Breast epithelium (tissue), 4 donors: ENCODE data around the gene MLH1. TPM values are rescaled to one million over a fixed set of nuclear protein-coding genes. Genes with fewer than 3 reads are reported as not detected.

Experiments
- DNase-seq, 2 donors: peaks; one replicate each; pipeline ENCODE4 v3.0.0-alpha.2; 2019; ENCODE audit warnings: low spot score in 2 of 2
- H3K27ac ChIP-seq, 2 donors: fragments of 200-600 bp; sonication (generic) in 1 of 2; one replicate each; pipeline ENCODE4 v1.5.1; 2016 to 2019; ENCODE audit warnings: mild to moderate bottlenecking in 1 of 2
- H3K27me3 ChIP-seq, 2 donors: fragments of 200-600 bp; sonication (generic) in 1 of 2; one replicate each; pipeline versions ENCODE4 v1.5.1 to v1.6.0; 2017 to 2019; ENCODE audit warnings: control low read depth in 1 of 2, mild to moderate bottlenecking in 1 of 2
- H3K36me3 ChIP-seq: fragments of 200-600 bp; one replicate; pipeline ENCODE4 v1.5.1; 2019
- H3K4me1 ChIP-seq, 2 donors: fragments of 200-600 bp; sonication (generic); one replicate each; pipeline ENCODE4 v1.5.1; 2016 to 2019; ENCODE audit warnings: control low read depth in 1 of 2
- H3K4me3 ChIP-seq, 3 donors: fragments of 200-600 bp; sonication (generic); 1 replicate in 2 of 3; 2 replicates in 1 of 3; pipeline ENCODE4 v1.5.1; 2016 to 2019; ENCODE audit warnings: mild to moderate bottlenecking in 3 of 3, moderate library complexity in 2 of 3
- H3K9me3 ChIP-seq, 2 donors: fragments of 200-600 bp; sonication (generic) in 1 of 2; one replicate each; pipeline ENCODE4 v1.5.1; 2016 to 2019; ENCODE audit warnings: control low read depth in 1 of 2
- CTCF ChIP-seq, 3 donors: fragments of 450-650 bp; IDR thresholded peaks; one replicate each; pipeline ENCODE4 v1.5.1; 2016 to 2017; ENCODE audit warnings: antibody characterized with exemption in 3 of 3, mild to moderate bottlenecking in 3 of 3, moderate library complexity in 3 of 3
- POLR2A ChIP-seq: fragments of 450-650 bp; IDR thresholded peaks from one replicate; pipeline ENCODE4 v1.6.1; 2016; ENCODE audit warnings: antibody characterized with exemption, mild to moderate bottlenecking, moderate library complexity
- POLR2AphosphoS5 ChIP-seq, 3 donors: sonication (generic); formaldehyde crosslinking; IDR thresholded peaks; one replicate each; pipeline ENCODE4 v1.6.1; 2017; ENCODE audit warnings: antibody characterized with exemption in 3 of 3
- intact Hi-C: fragments of 100-400 bp; cut with DNase I; formaldehyde crosslinking; loops from one replicate; pipeline ENCODE4 v1.15.1; 2023; ENCODE audit warnings: low total_unique reads
- total RNA-seq, 3 donors: library from RNA; depleted of rRNA; stranded (reverse); fragments of >200 nt; gene quantifications; one replicate each; pipeline ENCODE4 v1.1.0, GENCODE V29; 2016

The MLH1 gene
- total RNA-seq, 3 donors from 2014 or later = 31.2 to 54.4 (median 48.4) TPM

- DNase-seq = no peak
- H3K4me1 ChIP-seq = no peaks in the 10 kb centered on the region
- TF ChIP-seq POLR2AphosphoS5 (IDR thresholded peaks at IDR 0.05) (no peak), POLR2A (no peak), CTCF (IDR thresholded peaks at IDR 0.05) (no peak)
- intact Hi-C loops = no loop called here
- H3K27ac ChIP-seq = no peak overlapping the region
- no peaks in the 10 kb centered on the region for H3K36me3 ChIP-seq
- H3K9me3 ChIP-seq = no peaks in the 10 kb centered on the region
- no peak overlapping the region for H3K4me3 ChIP-seq
- H3K27me3 ChIP-seq = no peaks in the 10 kb centered on the region
Observed at GRCh38 chr3:37068031-37068430, 74.7 kb downstream of the MLH1 start.

GRCh38 chr3:37071921-37072320 is 78.6 kb downstream of the MLH1 start:
- Histone ChIP-seq H3K4me3 (no peak overlapping the region), H3K9me3 (no peaks in the 10 kb centered on the region), H3K27me3 (no peaks in the 10 kb centered on the region), H3K4me1 (no peaks in the 10 kb centered on the region), H3K27ac (no peak overlapping the region), H3K36me3 (no peaks in the 10 kb centered on the region)
- no peak for DNase-seq
- TF ChIP-seq POLR2AphosphoS5 (IDR thresholded peaks at IDR 0.05) = no peak
- no peak for TF ChIP-seq POLR2A
- no peak for TF ChIP-seq CTCF (IDR thresholded peaks at IDR 0.05)
- intact Hi-C loops = no loop called here

- H3K27me3 ChIP-seq = no peaks in the 10 kb centered on the region
- H3K4me1 ChIP-seq = no peaks in the 10 kb centered on the region
- H3K4me3 ChIP-seq = no peak overlapping the region
- H3K27ac ChIP-seq = no peak overlapping the region
- H3K9me3 ChIP-seq = no peaks in the 10 kb centered on the region
- peak in 1 of 2 donors; percentile 69 for DNase-seq
- intact Hi-C loops = no loop called here
- no peaks in the 10 kb centered on the region for H3K36me3 ChIP-seq
- TF ChIP-seq POLR2AphosphoS5 (IDR thresholded peaks at IDR 0.05) (no peak), CTCF (IDR thresholded peaks at IDR 0.05) (no peak), POLR2A (no peak)
Observed at GRCh38 chr3:37072892-37073291, 79.6 kb downstream of the MLH1 start.

- H3K4me1 ChIP-seq = no peaks in the 10 kb centered on the region
Observed at GRCh38 chr3:37074178-37074577, 80.9 kb downstream of the MLH1 start.

GRCh38 chr3:37075955-37076354 is 82.6 kb downstream of the MLH1 start:
- H3K27ac ChIP-seq = no peak overlapping the region
- no peak for TF ChIP-seq POLR2AphosphoS5 (IDR thresholded peaks at IDR 0.05)
- intact Hi-C loops = no loop called here

More at GRCh38 chr3:37074178-37074577, 80.9 kb downstream of the MLH1 start:
- Histone ChIP-seq H3K9me3 (no peaks in the 10 kb centered on the region), H3K36me3 (no peaks in the 10 kb centered on the region), H3K27ac (no peak overlapping the region), H3K27me3 (no peaks in the 10 kb centered on the region), H3K4me3 (no peak overlapping the region)
- TF ChIP-seq POLR2A = no peak
- no peak for TF ChIP-seq CTCF (IDR thresholded peaks at IDR 0.05)
- no peak for TF ChIP-seq POLR2AphosphoS5 (IDR thresholded peaks at IDR 0.05)
- no peak for DNase-seq
- intact Hi-C loops = no loop called here

GRCh38 chr3:37082317-37082716 is 89.0 kb downstream of the MLH1 start:
- DNase-seq = no peak
- Histone ChIP-seq H3K4me1 (no peaks in the 10 kb centered on the region), H3K4me3 (no peak overlapping the region), H3K27ac (no peak overlapping the region), H3K27me3 (no peaks in the 10 kb centered on the region), H3K36me3 (no peaks in the 10 kb centered on the region), H3K9me3 (no peaks in the 10 kb centered on the region)
- TF ChIP-seq CTCF (IDR thresholded peaks at IDR 0.05) = no peak
- TF ChIP-seq POLR2A = no peak
- no peak for TF ChIP-seq POLR2AphosphoS5 (IDR thresholded peaks at IDR 0.05)
- intact Hi-C loops = no loop called here

More at GRCh38 chr3:37075955-37076354, 82.6 kb downstream of the MLH1 start:
- no peak for DNase-seq
- H3K9me3 ChIP-seq = no peaks in the 10 kb centered on the region
- H3K36me3 ChIP-seq = no peaks in the 10 kb centered on the region
- no peaks in the 10 kb centered on the region for H3K4me1 ChIP-seq
- no peaks in the 10 kb centered on the region for H3K27me3 ChIP-seq
- no peak overlapping the region for H3K4me3 ChIP-seq
